Caco-2 (cell line): Measurements from ENCODE around the gene ADRA2C. TPM values are rescaled to one million over a fixed set of nuclear protein-coding genes. Genes with fewer than 3 reads are reported as not detected.
A peak's percentile ranks its signal among the peaks of the same experiment; 100 is the strongest.

Experiments
- BruUV-seq: library from RNA; stranded (reverse); fragments of 400-500 nt; replicated peaks from 2 replicates; lab custom pipeline; 2021; lab: Mats Ljungman, UMichigan
- CTCF ChIA-PET: fragments of 300-600 bp; sonication (Branson Sonifier 250); formaldehyde crosslinking; loops from one replicate; lab custom pipeline; 2022; ENCODE audit warnings: antibody characterized with exemption; lab: Charles Lee
- POLR2A ChIA-PET: fragments of 300-600 bp; sonication (Branson Sonifier 250); formaldehyde crosslinking; loops from one replicate; lab custom pipeline; 2022; ENCODE audit warnings: antibody characterized with exemption; lab: Charles Lee
- DNase-seq, 2 experiments: peaks; one replicate each; pipeline versions ENCODE4 v3.0.0 to v3.0.0-alpha.2; 2020 to 2022
- H3K27me3 ChIP-seq: replicated peaks from 2 replicates; pipeline ENCODE4 v1.6.0; 2011; ENCODE audit warnings: low read length; ENCODE audit not compliant: control insufficient read depth, insufficient read depth
- H3K36me3 ChIP-seq: 2 replicates; pipeline ENCODE4 v1.5.1; 2011; ENCODE audit warnings: low read length; ENCODE audit not compliant: control insufficient read depth, insufficient read depth
- H3K4me1 ChIP-seq: fragments of 250-450 bp; sonication (Bioruptor Pico); 2 replicates; pipeline ENCODE4 v1.5.1; 2020; ENCODE audit warnings: mild to moderate bottlenecking
- H3K4me3 ChIP-seq: 2 replicates; pipeline ENCODE4 v1.5.1; 2011; ENCODE audit warnings: low read depth, mild to moderate bottlenecking, control low read depth, low read length
- H3K9me3 ChIP-seq: fragments of 250-450 bp; sonication (Bioruptor Pico); 2 replicates; pipeline ENCODE4 v1.5.1; 2020; ENCODE audit warnings: mild to moderate bottlenecking, moderate library complexity
- H3K27ac Mint-ChIP-seq: one replicate; pipeline ENCODE4 v1.8.0; 2022; ENCODE audit warnings: mixed read lengths; ENCODE audit not compliant: unreplicated experiment
- H3K27me3 Mint-ChIP-seq: one replicate; pipeline ENCODE4 v1.8.0; 2022; ENCODE audit warnings: mixed read lengths; ENCODE audit not compliant: insufficient read depth, unreplicated experiment
- H3K36me3 Mint-ChIP-seq: one replicate; pipeline ENCODE4 v1.8.0; 2022; ENCODE audit warnings: mild to moderate bottlenecking, mixed read lengths; ENCODE audit not compliant: insufficient read depth, unreplicated experiment
- H3K4me1 Mint-ChIP-seq: one replicate; pipeline ENCODE4 v1.8.0; 2022; ENCODE audit warnings: low read depth, mixed read lengths; ENCODE audit not compliant: unreplicated experiment
- H3K4me3 Mint-ChIP-seq: one replicate; pipeline ENCODE4 v1.8.0; 2022; ENCODE audit warnings: mild to moderate bottlenecking, moderate library complexity, mixed read lengths; ENCODE audit not compliant: unreplicated experiment
- H3K9me3 Mint-ChIP-seq: one replicate; pipeline ENCODE4 v1.8.0; 2022; ENCODE audit warnings: mixed read lengths; ENCODE audit not compliant: unreplicated experiment
- CTCF ChIP-seq, 2 experiments: fragments of 200-600 bp in 1 of 2; IDR thresholded peaks; 1 replicate in 1 of 2; 2 replicates in 1 of 2; pipeline versions ENCODE4 v1.5.1 to v1.8.0; 2011 to 2022; ENCODE audit warnings: antibody characterized with exemption in 1 of 2, control low read depth in 1 of 2, inconsistent platforms in 1 of 2, low read depth in 1 of 2, low read length in 1 of 2, mild to moderate bottlenecking in 1 of 2, moderate library complexity in 1 of 2; ENCODE audit not compliant: insufficient read depth in 1 of 2, severe bottlenecking in 1 of 2, unreplicated experiment in 1 of 2
- intact Hi-C: fragments of 100-400 bp; cut with micrococcal nuclease; formaldehyde crosslinking; loops from one replicate; pipeline ENCODE4 v1.10.0; 2022; ENCODE audit not compliant: unreplicated experiment
- total RNA-seq: library from RNA; stranded (reverse); gene quantifications from 2 replicates; pipeline ENCODE4 v1.2.3, GENCODE V29; 2022

ADRA2C gene
- total RNA-seq, 1 experiment from 2014 or later = 11.7 TPM

- Histone ChIP-seq H3K36me3 (no peaks in the 10 kb centered on the region), H3K27me3 (no peaks in the 10 kb centered on the region), H3K9me3 (no peaks in the 10 kb centered on the region), H3K4me1 (peaks cover 5% of the 10 kb centered on the region; the same call in 1 of the 2 replicates), H3K4me3 (peak overlapping the region; percentile 39)
- H3K36me3 Mint-ChIP-seq = peaks cover 6% of the 10 kb centered on the region
- peak overlapping the region; percentile 77 for H3K4me3 Mint-ChIP-seq
- intact Hi-C loops = loop anchor here (1.0 kb wide), 1 partner anchor 113 kb away; no protein-coding TSS in a partner anchor
- ChIA-PET CTCF (interaction anchor here (0.6 to 2.2 kb wide), 5 partner anchors 17 to 396 kb away, joined by 3 to 36 read pairs (median 5); no protein-coding TSS in a partner anchor), POLR2A (interaction anchor here (0.6 kb wide), 1 partner anchor 55 kb away, joined by 3 read pairs; no protein-coding TSS in a partner anchor)
- peak in 1 of 2 experiments; percentile 22 for TF ChIP-seq CTCF (IDR thresholded peaks at IDR 0.05; ENCODE audit: insufficient read depth in 1 of 2, low read depth in 1 of 2, low read length in 1 of 2, severe bottlenecking in 1 of 2, unreplicated experiment in 1 of 2)
- DNase-seq = peak; percentile 63 to 65
- H3K4me1 Mint-ChIP-seq = no peaks in the 10 kb centered on the region
- peaks cover 2% of the 10 kb centered on the region for H3K27me3 Mint-ChIP-seq
- no peak overlapping the region for H3K27ac Mint-ChIP-seq
- BruUV-seq = no TSS peak
- H3K9me3 Mint-ChIP-seq = no peaks in the 10 kb centered on the region
Observed at GRCh38 chr4:3766785-3767569, 792 bp downstream of the ADRA2C start.

GRCh38 chr4:3767570-3768288 is 1.5 kb downstream of the ADRA2C start:
- Histone ChIP-seq H3K27me3 (no peaks in the 10 kb centered on the region), H3K9me3 (no peaks in the 10 kb centered on the region), H3K4me1 (peaks cover 5% of the 10 kb centered on the region; the same call in 1 of the 2 replicates), H3K4me3 (no peak overlapping the region), H3K36me3 (no peaks in the 10 kb centered on the region)
- TF ChIP-seq CTCF (IDR thresholded peaks at IDR 0.05; ENCODE audit: insufficient read depth in 1 of 2, low read depth in 1 of 2, low read length in 1 of 2, severe bottlenecking in 1 of 2, unreplicated experiment in 1 of 2) = peak; percentile 33 to 50
- no peaks in the 10 kb centered on the region for H3K9me3 Mint-ChIP-seq
- intact Hi-C loops = loop anchor here (1.0 kb wide), 1 partner anchor 113 kb away; no protein-coding TSS in a partner anchor
- peak; percentile 61 to 65 for DNase-seq
- no peak overlapping the region for H3K27ac Mint-ChIP-seq
- H3K4me3 Mint-ChIP-seq = peak overlapping the region; percentile 77
- H3K36me3 Mint-ChIP-seq = peaks cover 6% of the 10 kb centered on the region
- H3K27me3 Mint-ChIP-seq = peaks cover 2% of the 10 kb centered on the region
- TSS peak; percentile 27 for BruUV-seq
- ChIA-PET CTCF (interaction anchor here (0.6 to 2.2 kb wide), 4 partner anchors 17 to 397 kb away, joined by 3 to 36 read pairs (median 4); no protein-coding TSS in a partner anchor), POLR2A (interaction anchor here (0.6 kb wide), 1 partner anchor 54 kb away, joined by 3 read pairs; no protein-coding TSS in a partner anchor)
- no peaks in the 10 kb centered on the region for H3K4me1 Mint-ChIP-seq
